A549 (cell line): ENCODE results near the gene GALNT15.

ENCODE experiments used
- CEBPB ChIP-seq, 2 experiments: fragments of >200 bp in 1 of 2; sonication (Bioruptor Twin) in 1 of 2; formaldehyde crosslinking in 1 of 2; IDR thresholded peaks; 2 replicates each; pipeline ENCODE4 v1.6.1; 2012 to 2016
- CTCF ChIP-seq: fragments of >200 bp; sonication (Bioruptor Twin); formaldehyde crosslinking; IDR thresholded peaks from 3 replicates; pipeline ENCODE4 v1.5.1; 2016
- ELK1 ChIP-seq: fragments of 150-350 bp; IDR thresholded peaks from 2 replicates; pipeline ENCODE4 v1.6.1; 2014; ENCODE audit warnings: low read depth, mild to moderate bottlenecking, low read length
- EP300 ChIP-seq, 2 experiments: fragments of >200 bp; sonication (Bioruptor Twin); formaldehyde crosslinking; IDR thresholded peaks; 2 replicates in 1 of 2; 3 replicates in 1 of 2; pipeline ENCODE4 v1.6.1; 2016 to 2017
- FOSL2 ChIP-seq, 2 experiments: fragments of 450-650 bp in 1 of 2; fragments of >200 bp in 1 of 2; sonication (Bioruptor Twin) in 1 of 2; formaldehyde crosslinking; IDR thresholded peaks; 2 replicates each; pipeline versions ENCODE4 v1.5.0 to v1.6.1; 2016 to 2020; ENCODE audit warnings: mild to moderate bottlenecking in 1 of 2, moderate library complexity in 1 of 2
- HDAC2 ChIP-seq: fragments of 200-600 bp; sonication (generic); IDR thresholded peaks from 2 replicates; pipeline ENCODE4 v1.6.1; 2016
- JUN ChIP-seq, 2 experiments: fragments of >200 bp; sonication (Bioruptor Twin); formaldehyde crosslinking; IDR thresholded peaks; 2 replicates in 1 of 2; 3 replicates in 1 of 2; pipeline ENCODE4 v1.6.1; 2016 to 2017
- MAFK ChIP-seq: fragments of 450-650 bp; IDR thresholded peaks from 2 replicates; pipeline ENCODE4 v1.6.1; 2014; ENCODE audit not compliant: partially characterized antibody
- POLR2A ChIP-seq: IDR thresholded peaks from 2 replicates; pipeline ENCODE4 v1.6.1; 2012; ENCODE audit warnings: mild to moderate bottlenecking, low read length
- RAD21 ChIP-seq, 2 experiments: fragments of >200 bp in 1 of 2; sonication (Bioruptor Twin) in 1 of 2; formaldehyde crosslinking in 1 of 2; IDR thresholded peaks in 1 of 2; conservative IDR thresholded peaks in 1 of 2; 2 replicates in 1 of 2; 3 replicates in 1 of 2; pipeline ENCODE4 v1.6.1; 2012 to 2018; ENCODE audit warnings: inconsistent platforms in 1 of 2
- REST ChIP-seq: fragments of 200-600 bp; sonication (generic); IDR thresholded peaks from 2 replicates; pipeline ENCODE4 v1.6.1; 2016; ENCODE audit warnings: antibody characterized with exemption, mild to moderate bottlenecking, moderate library complexity
- SMC3 ChIP-seq: fragments of >200 bp; sonication (Bioruptor Twin); formaldehyde crosslinking; IDR thresholded peaks from 3 replicates; pipeline ENCODE4 v1.6.1; 2018; ENCODE audit warnings: inconsistent platforms
- TFCP2L1 ChIP-seq: fragments of 250-450 bp; sonication (Bioruptor Pico); IDR thresholded peaks from 2 replicates; pipeline ENCODE4 v1.5.0; 2021; ENCODE audit warnings: mild to moderate bottlenecking
- TF ChIP-seq, protein P1 (sequence below): fragments of 250-450 bp; sonication (Bioruptor Pico); IDR thresholded peaks from 2 replicates; pipeline ENCODE4 v1.5.0; 2021; ENCODE audit warnings: mild to moderate bottlenecking, moderate library complexity, borderline replicate concordance

GRCh38 chr3:16241225-16241624 is 66.7 kb downstream of the GALNT15 start:
- no peak for TF ChIP-seq CEBPB (IDR thresholded peaks at IDR 0.05)
- TF ChIP-seq REST, result no peak
- TF ChIP-seq FOSL2 (IDR thresholded peaks at IDR 0.05), result no peak
- no peak for TF ChIP-seq FOSL2 (CRISPR knock-in tag; IDR thresholded peaks at IDR 0.05)
- no peak for TF ChIP-seq CTCF
- no peak for TF ChIP-seq RAD21 (conservative IDR thresholded peaks at IDR 0.05 in 1 of 2, IDR thresholded peaks at IDR 0.05 in 1 of 2)
- no peak for TF ChIP-seq MAFK
- no peak for TF ChIP-seq SMC3
- no peak for TF ChIP-seq JUN (IDR thresholded peaks at IDR 0.05)
- TF ChIP-seq EP300 (IDR thresholded peaks at IDR 0.05), result no peak
- TF ChIP-seq, protein P1, sequence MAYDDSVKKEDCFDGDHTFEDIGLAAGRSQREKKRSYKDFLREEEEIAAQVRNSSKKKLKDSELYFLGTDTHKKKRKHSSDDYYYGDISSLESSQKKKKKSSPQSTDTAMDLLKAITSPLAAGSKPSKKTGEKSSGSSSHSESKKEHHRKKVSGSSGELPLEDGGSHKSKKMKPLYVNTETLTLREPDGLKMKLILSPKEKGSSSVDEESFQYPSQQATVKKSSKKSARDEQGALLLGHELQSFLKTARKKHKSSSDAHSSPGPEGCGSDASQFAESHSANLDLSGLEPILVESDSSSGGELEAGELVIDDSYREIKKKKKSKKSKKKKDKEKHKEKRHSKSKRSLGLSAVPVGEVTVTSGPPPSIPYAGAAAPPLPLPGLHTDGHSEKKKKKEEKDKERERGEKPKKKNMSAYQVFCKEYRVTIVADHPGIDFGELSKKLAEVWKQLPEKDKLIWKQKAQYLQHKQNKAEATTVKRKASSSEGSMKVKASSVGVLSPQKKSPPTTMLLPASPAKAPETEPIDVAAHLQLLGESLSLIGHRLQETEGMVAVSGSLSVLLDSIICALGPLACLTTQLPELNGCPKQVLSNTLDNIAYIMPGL, result no peak
- no peak for TF ChIP-seq TFCP2L1 (CRISPR knock-in tag)
- TF ChIP-seq HDAC2, result no peak
- TF ChIP-seq ELK1, result no peak
- TF ChIP-seq POLR2A, result no peak
